AG09309 (cell line): ENCODE results near the gene NOXA1.

Experiments
- DNase-seq: peaks from one replicate; pipeline ENCODE4 v3.0.0-alpha.2; 2010; ENCODE audit warnings: low read depth
- H3K4me3 ChIP-seq: 2 replicates; pipeline ENCODE4 v1.5.1; 2011; ENCODE audit warnings: mild to moderate bottlenecking, low read depth, low read length, moderate library complexity; ENCODE audit not compliant: control insufficient read depth
- CTCF ChIP-seq: IDR thresholded peaks from 2 replicates; pipeline ENCODE4 v1.5.1; 2011; ENCODE audit warnings: mild to moderate bottlenecking, low read depth, low read length, inconsistent platforms; ENCODE audit not compliant: insufficient read depth, control insufficient read depth; ENCODE audit errors: missing control alignments

Gene NOXA1

DNA sequence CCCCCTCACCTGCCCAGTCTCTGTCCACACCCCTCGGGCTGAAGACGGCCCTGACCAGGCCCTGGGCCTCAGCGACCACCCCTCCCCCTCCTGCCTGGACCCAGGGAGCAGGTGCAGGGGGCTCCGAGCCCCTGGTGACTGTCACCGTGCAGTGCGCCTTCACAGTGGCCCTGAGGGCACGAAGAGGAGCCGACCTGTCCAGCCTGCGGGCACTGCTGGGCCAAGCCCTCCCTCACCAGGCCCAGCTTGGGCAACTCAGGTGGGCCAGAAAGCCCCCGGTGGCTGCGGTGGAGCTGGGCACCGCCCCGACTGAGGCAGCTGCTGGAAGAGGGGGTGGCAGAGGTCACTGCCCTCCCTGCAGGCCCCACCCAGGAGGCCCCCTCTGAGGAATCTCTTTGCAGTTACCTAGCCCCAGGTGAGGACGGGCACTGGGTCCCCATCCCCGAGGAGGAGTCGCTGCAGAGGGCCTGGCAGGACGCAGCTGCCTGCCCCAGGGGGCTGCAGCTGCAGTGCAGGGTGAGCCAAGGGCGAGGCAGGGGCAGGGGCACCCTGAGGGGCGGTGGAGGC lies 10.2 kb downstream of the NOXA1 start:
- TF ChIP-seq CTCF = no peak
- no peak overlapping the region for H3K4me3 ChIP-seq
- no peak for DNase-seq

DNA sequence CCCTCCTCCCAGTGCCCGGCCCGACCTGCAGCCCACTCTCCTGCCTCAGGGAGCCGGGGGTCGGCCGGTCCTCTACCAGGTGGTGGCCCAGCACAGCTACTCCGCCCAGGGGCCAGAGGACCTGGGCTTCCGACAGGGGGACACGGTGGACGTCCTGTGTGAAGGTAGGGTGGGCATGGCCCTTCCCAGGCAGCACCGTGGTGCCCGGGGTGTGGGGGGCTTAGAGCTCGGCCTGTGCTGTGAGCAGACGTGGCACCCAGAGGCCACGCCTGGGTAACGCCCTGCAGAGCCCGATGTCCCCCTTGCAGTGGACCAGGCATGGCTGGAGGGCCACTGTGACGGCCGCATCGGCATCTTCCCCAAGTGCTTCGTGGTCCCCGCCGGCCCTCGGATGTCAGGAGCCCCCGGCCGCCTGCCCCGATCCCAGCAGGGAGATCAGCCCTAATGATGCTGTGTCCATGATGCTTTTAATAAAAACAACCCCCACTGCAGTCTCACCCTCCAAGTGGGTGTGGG lies 10.8 kb downstream of the NOXA1 start:
- no peak for DNase-seq
- TF ChIP-seq CTCF = no peak
- no peak overlapping the region for H3K4me3 ChIP-seq

DNA sequence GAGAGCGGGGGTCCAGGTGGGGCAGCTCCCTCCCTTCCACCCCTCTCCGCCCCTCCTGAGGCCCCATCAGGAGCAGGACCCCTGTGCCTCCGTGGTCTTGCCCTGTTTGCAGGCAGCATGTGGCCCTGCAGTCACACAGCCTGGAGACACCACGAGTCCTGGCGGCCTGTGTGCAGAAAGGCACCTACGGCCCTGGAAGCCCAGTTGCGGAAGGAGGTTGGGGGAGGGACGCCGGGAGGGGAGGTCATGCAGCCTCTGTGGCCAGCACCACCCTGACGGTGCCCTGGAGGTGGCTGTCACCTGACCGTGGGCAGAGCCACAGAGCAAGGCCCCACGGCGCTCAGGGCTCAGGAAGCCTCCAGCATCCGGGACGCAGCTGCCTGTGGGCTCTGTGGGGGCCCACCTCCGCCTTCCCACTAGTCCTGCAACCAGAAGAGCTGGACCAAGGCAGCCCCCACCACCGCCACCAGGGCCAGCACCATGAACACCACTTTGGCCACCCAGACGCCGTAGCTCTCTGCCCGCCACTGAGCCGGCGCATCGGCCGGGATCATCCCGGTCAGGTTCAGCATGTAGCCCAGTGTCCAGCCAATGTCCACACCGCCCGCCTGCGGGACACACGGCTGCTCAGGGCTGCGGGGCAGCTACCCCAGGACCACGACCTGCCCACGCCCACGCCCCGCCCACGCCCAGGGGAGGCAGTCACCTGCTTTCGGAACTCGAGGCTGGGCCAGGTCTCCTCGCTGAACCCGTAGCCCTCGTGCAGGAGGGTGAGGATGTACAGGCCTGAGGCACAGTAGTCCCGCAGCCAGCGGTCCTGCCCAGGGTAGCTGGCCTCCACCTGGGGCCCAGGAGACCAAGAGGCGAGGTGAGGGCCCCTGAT lies 11.5 kb downstream of the NOXA1 start:
- no peak for DNase-seq
- H3K4me3 ChIP-seq = no peak overlapping the region
- no peak for TF ChIP-seq CTCF

GRCh38 chr9:137435381-137435891 lies 12.2 kb downstream of the NOXA1 start:
- no peak for TF ChIP-seq CTCF

DNA sequence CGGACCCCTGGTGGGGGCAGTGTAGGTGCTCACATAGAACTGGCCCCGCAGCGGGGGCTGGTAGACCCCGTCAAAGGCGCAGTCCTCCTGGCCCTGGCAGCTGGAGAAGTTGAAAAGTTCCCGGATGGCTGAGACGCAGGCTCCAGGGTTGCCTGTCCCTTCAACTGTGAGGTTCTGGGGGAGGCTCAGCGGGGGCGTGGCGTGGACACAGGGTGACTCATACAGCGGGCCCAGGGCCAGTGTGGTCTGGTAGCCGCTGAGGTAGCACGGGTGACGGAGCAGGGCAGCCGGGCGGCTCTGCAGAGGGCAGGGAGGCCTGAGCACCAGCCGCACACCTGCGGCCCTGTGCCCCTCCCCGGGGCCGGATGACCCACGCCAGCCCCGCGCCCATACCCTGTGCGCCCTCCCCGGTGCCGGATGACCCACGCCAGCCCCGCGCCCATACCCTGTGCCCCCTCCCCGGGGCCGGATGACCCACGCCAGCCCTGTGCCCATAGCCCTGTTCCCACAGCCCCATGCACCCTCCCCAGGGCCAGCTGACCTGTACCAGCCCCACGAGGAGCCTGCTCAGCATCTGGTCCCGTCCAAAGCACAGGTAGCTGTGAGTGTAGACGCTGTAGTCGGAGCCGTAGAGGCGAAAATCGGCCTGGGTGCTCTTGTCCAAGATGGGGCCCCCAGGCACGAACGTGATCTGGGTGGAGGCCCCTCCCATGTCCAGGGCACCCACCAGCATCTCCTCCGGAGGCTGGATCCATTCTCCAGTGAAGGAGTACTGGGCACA lies 13.0 kb downstream of the NOXA1 start:
- DNase-seq = peak; percentile 21
- TF ChIP-seq CTCF = no peak
- no peak overlapping the region for H3K4me3 ChIP-seq

More at GRCh38 chr9:137435381-137435891, 12.2 kb downstream of the NOXA1 start:
- DNase-seq = no peak
- no peak overlapping the region for H3K4me3 ChIP-seq

- no peak for TF ChIP-seq CTCF
- H3K4me3 ChIP-seq = no peak overlapping the region
- no peak for DNase-seq
These were observed 13.8 kb downstream of the NOXA1 start for GRCh38 chr9:137436761-137437600.
